ENCODE measurements around the gene KCTD12.

DNA sequence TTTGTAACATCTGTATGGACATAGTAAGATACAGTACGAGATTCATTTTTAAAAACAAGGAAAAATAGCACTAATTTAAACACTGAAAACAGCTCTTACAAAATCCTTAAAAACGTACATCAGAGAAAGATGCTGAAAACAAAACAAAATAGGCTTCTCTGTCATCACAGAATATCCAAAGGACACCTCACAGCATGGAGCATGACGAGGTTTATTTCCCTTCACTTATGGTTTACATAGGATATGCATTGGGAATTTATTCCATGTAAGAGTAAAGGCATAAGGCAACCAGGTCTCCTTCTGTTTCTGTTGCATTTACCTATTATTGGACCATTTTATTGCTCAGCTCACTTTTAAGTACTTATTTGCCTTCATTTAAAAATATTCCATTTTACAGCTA lies 3.0 kb downstream of the KCTD12 start:
- TF ChIP-seq POLR2A (IDR thresholded peaks at IDR 0.05) = no peak
- no peak for TF ChIP-seq POLR2AphosphoS5 (IDR thresholded peaks at IDR 0.05)
